Effector memory CD4-positive, alpha-beta T cell (primary cell): ENCODE measurements around the gene ARHGAP12.
"Not testable (repeated sequence)": the region's sequence is repeated elsewhere in the genome, so short reads cannot be mapped to it uniquely, and the experiment has no call there.

Source experiments
- DNase-seq, 3 donors: peaks; one replicate each; pipeline ENCODE4 v3.0.0-alpha.2; 2020
- H3K27ac ChIP-seq: 2 replicates; pipeline ENCODE4 v1.7.0; 2013; ENCODE audit warnings: mild to moderate bottlenecking, low read length, moderate library complexity; ENCODE audit not compliant: insufficient read depth, poor library complexity, severe bottlenecking
- H3K27me3 ChIP-seq: replicated peaks from 2 replicates; pipeline ENCODE4 v1.7.0; 2013; ENCODE audit warnings: mild to moderate bottlenecking, low read length; ENCODE audit not compliant: insufficient read depth, control insufficient read depth, poor library complexity, severe bottlenecking
- H3K36me3 ChIP-seq: 2 replicates; pipeline ENCODE4 v1.7.0; 2013; ENCODE audit warnings: mild to moderate bottlenecking, low read length, moderate library complexity; ENCODE audit not compliant: control insufficient read depth, insufficient read depth
- H3K4me1 ChIP-seq: 2 replicates; pipeline ENCODE4 v1.7.0; 2013; ENCODE audit warnings: low read length, mild to moderate bottlenecking; ENCODE audit not compliant: control insufficient read depth, insufficient read depth, poor library complexity, severe bottlenecking
- H3K4me3 ChIP-seq: 2 replicates; pipeline ENCODE4 v1.7.0; 2013; ENCODE audit warnings: low read length, low read depth, mild to moderate bottlenecking; ENCODE audit not compliant: insufficient read depth, poor library complexity, severe bottlenecking
- H3K9me3 ChIP-seq: 2 replicates; pipeline ENCODE4 v1.7.0; 2013; ENCODE audit warnings: mild to moderate bottlenecking, low read length, moderate library complexity; ENCODE audit not compliant: control insufficient read depth

ARHGAP12 gene

DNA sequence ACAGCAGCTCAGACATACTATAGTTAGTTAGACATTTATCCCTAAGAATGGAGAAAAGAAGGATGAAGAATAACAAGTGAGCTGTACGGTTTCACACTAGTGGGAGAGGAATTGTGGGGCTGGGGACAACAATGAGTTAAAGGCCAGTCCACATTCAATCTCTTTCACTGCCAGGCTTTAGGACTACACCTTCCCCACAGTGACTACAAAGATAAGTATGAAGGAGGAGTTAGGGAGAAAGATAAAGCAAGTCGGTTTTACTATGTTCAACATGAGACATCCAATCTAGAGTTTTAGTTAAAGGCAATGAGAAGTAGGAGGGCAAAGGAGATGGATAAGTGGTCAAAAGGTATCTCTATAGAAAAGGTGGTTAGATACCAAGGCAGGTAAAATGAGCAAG, 16.3 kb downstream of the ARHGAP12 start:
- H3K4me3 ChIP-seq, result no peak overlapping the region
- DNase-seq, result no peak
- no peaks in the 10 kb centered on the region for H3K27me3 ChIP-seq
- H3K4me1 ChIP-seq, result no peaks in the 10 kb centered on the region
- H3K27ac ChIP-seq, result no peak overlapping the region
- no peaks in the 10 kb centered on the region for H3K9me3 ChIP-seq
- peaks cover 3% of the 10 kb centered on the region for H3K36me3 ChIP-seq

DNA sequence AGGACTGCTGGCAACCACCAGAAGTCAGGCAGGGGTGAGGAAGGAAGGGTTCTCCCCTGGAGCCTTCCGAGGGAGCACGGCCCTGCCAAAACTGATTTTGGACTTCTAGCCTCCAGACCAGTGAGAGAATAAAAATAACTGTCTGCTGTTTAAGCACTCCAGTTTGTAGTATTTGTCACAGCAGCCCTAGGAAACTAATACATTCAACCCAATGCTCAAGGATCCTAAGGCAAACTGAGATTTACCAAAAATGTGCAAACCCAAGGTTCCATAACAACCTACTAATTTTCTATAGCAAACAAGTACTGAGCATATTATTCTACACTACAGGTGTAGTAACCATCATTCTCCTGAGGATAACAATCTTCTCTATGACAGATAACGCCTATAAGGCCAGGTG, 18.6 kb downstream of the ARHGAP12 start:
- Histone ChIP-seq H3K9me3 (no peaks in the 10 kb centered on the region), H3K27me3 (no peaks in the 10 kb centered on the region), H3K36me3 (peaks cover 9% of the 10 kb centered on the region), H3K27ac (no peak overlapping the region), H3K4me3 (no peak overlapping the region), H3K4me1 (no peaks in the 10 kb centered on the region)
- no peak for DNase-seq

DNA sequence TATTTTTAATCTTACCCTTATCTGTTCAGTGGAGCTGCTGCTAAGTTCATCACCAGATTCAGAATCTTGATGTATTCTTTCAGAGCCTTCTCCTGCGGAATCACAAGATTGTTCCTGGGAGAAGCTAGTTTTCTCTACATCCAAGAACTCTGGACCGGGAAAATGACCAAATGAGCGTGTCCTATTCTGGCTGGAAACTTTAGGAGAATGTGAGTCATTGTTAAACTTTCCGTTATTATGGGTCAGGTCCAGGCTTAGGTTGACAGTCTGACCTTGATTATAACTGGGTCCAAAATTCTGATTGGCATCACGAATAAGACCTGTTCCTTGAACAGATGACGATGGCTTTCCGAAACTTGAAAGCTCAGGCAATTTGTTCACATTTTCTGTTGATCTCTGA, 20.5 kb downstream of the ARHGAP12 start:
- no peak overlapping the region for H3K27ac ChIP-seq
- H3K27me3 ChIP-seq, result no peaks in the 10 kb centered on the region
- H3K36me3 ChIP-seq, result peaks cover 9% of the 10 kb centered on the region
- no peak overlapping the region for H3K4me3 ChIP-seq
- no peak for DNase-seq
- no peaks in the 10 kb centered on the region for H3K9me3 ChIP-seq
- H3K4me1 ChIP-seq, result no peaks in the 10 kb centered on the region

DNA sequence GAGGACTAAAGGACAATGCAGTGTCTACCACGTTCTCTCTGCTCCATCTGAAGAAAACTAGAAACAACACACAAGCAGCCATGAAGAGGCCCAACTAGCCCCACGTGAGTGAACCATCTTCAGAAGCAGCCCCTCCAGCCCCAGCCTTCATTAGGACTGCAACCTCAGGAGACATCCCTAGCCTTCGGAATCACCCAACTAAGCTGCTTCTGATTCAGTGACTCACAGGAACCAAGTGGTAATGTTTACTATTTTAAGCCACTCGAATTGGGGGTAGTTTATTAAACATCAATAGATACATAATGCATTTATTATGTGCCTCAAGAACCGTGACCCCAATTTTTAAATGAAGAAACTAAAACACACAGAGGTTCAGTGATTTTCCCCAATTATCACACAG, 22.6 kb downstream of the ARHGAP12 start:
- no peaks in the 10 kb centered on the region for H3K9me3 ChIP-seq
- H3K4me1 ChIP-seq, result no peaks in the 10 kb centered on the region
- peaks cover 9% of the 10 kb centered on the region for H3K36me3 ChIP-seq
- H3K27me3 ChIP-seq, result no peaks in the 10 kb centered on the region
- no peak for DNase-seq
- no peak overlapping the region for H3K4me3 ChIP-seq
- H3K27ac ChIP-seq, result no peak overlapping the region

DNA sequence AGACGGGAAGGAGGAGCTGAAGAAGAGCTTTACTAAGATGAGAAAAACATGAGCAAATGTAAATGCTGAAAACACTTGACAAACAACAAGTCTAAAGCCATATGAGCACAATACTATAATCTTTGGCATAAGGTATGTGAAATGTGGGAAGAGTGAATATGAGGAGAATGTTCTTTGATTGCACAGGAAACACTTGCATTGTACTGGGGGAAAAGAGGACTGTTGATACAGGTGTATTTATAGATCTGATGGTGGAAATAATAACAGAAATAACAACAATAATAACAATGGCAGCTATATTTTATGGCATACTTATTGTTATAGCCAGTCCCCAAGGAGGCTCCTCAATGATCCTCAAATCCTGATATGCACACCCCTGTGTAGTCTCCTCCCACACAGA, 23.0 kb downstream of the ARHGAP12 start:
- peaks cover 9% of the 10 kb centered on the region for H3K36me3 ChIP-seq
- no peak for DNase-seq
- H3K4me3 ChIP-seq, result no peak overlapping the region
- no peak overlapping the region for H3K27ac ChIP-seq
- H3K9me3 ChIP-seq, result no peaks in the 10 kb centered on the region
- H3K4me1 ChIP-seq, result no peaks in the 10 kb centered on the region
- H3K27me3 ChIP-seq, result no peaks in the 10 kb centered on the region

DNA sequence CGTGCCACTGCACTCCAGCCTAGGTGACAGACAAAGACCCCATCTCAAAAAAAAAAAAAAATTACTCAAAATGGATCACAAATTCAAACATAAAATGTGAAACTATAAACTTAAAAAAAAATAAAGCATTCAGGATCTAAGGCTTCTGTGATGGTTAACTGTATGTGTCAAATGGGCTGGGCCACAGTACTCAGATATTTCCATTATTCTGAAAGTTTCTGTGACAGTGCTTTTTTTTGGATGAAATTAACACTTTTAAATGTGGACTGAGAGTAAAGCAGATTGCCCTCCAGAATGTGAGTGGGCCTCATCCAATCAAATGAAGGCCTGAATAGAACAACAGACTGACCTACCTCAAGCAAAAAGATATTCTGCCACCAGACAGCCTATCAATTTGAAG, 26.0 kb downstream of the ARHGAP12 start:
- H3K9me3 ChIP-seq, result no peaks in the 10 kb centered on the region
- no peak for DNase-seq
- no peak overlapping the region for H3K27ac ChIP-seq
- H3K4me3 ChIP-seq, result no peak overlapping the region
- H3K36me3 ChIP-seq, result peaks cover 6% of the 10 kb centered on the region
- no peaks in the 10 kb centered on the region for H3K4me1 ChIP-seq
- no peaks in the 10 kb centered on the region for H3K27me3 ChIP-seq

DNA sequence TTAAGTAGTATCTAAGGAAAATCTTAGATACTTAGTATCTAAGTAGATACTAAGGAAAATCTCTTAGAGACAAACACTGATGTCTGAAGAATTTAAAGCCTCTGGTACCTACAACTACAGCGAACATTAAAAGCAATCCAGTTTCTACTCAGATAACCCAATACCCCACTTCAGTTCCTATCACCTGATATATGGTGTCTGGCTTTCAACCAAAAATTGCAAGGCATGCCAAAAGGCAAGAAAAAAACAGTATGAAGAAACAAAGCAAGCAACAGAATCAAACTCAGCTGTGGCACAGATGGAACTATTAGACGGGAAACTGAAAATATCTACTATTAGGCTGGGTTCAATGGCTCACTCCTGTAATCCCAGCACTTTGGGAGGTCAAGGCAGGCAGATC, 31.1 kb downstream of the ARHGAP12 start:
- Histone ChIP-seq H3K36me3 (no peaks in the 10 kb centered on the region), H3K9me3 (no peaks in the 10 kb centered on the region), H3K27me3 (no peaks in the 10 kb centered on the region), H3K27ac (no peak overlapping the region), H3K4me3 (no peak overlapping the region), H3K4me1 (no peaks in the 10 kb centered on the region)
- DNase-seq, result no peak

DNA sequence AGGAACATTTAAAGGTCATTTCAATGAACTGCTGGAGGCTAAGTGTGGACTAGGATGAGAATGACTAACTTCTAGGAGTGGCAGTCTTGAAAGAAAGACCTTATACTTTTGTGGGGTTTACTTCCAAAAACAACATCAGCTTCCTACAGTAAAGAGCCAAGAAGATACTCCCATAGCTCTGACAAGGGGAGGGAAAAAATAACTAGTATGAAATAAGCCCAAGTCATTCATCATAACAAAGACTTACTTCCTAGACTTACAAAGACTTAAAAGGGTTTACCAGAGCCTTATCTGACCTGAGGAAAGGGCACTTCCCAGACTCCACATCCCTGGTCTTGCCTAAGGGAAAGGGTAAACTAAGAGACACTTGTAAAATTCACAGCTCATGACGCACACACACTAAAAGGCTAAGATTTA, 31.7 kb downstream of the ARHGAP12 start:
- DNase-seq, result no peak
- H3K36me3 ChIP-seq, result no peaks in the 10 kb centered on the region
- H3K27ac ChIP-seq, result no peak overlapping the region
- H3K9me3 ChIP-seq, result no peaks in the 10 kb centered on the region
- no peaks in the 10 kb centered on the region for H3K4me1 ChIP-seq
- no peak overlapping the region for H3K4me3 ChIP-seq
- no peaks in the 10 kb centered on the region for H3K27me3 ChIP-seq

DNA sequence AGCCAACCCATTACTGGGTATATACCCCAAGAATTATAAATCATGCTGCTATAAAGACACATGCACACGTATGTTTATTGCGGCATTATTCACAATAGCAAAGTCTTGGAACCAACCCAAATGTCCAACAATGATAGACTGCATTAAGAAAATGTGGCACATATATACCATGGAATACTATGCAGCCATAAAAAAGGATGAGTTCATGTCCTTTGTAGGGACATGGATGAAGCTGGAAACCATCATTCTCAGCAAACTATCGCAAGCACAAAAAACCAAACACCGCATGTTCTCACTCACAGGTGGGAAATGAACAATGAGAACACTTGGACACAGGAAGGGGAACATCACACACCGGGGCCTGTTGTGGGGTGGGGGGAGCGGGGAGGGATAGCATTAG, 32.9 kb downstream of the ARHGAP12 start:
- H3K27ac ChIP-seq, H3K27me3 ChIP-seq, H3K4me1 ChIP-seq, H3K9me3 ChIP-seq, H3K36me3 ChIP-seq, H3K4me3 ChIP-seq, DNase-seq: not testable (repeated sequence)

DNA sequence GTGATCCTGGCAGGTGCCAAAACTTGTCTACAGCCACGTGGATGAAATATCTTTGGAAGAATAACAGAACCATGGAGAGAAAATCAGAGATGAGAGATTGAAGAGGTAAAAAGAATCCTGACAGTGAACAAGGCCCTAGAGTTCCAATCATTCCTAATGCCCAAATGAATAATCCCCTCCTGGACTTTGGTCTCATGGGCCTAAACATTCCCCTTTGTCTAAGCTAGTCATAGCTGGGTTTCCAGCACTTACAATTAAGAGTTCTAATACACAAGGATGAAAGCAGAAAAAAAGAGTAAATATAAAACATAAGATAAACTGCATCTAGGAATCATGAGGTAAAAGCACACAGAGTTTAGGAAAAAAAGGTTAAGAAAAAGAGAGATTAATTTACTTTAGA, 40.2 kb downstream of the ARHGAP12 start:
- no peaks in the 10 kb centered on the region for H3K9me3 ChIP-seq
- no peak overlapping the region for H3K27ac ChIP-seq
- H3K4me1 ChIP-seq, result no peaks in the 10 kb centered on the region
- DNase-seq, result no peak
- H3K27me3 ChIP-seq, result no peaks in the 10 kb centered on the region
- no peak overlapping the region for H3K4me3 ChIP-seq
- H3K36me3 ChIP-seq, result no peaks in the 10 kb centered on the region

DNA sequence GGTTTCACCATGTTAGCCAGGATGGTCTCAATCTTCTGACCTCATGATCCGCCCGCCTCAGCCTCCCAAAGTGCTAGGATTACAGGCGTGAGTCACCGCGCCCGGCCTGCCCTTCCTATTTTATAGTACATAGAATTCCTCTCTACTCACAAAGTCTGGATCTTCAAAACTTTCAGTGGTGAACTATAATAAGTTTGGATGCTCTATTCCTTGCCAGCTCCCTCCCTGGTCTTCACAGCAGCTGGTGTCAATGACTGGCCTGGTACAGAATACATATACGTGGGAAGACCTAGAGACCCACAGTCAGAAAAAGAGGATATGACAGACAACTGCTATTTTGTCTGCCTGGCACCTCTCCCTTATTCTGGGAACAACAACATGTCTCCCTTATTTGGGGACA, 40.8 kb downstream of the ARHGAP12 start:
- DNase-seq, result no peak

More for the DNA sequence above, 40.8 kb downstream of the ARHGAP12 start:
- H3K4me3 ChIP-seq, result no peak overlapping the region
- no peaks in the 10 kb centered on the region for H3K9me3 ChIP-seq
- no peaks in the 10 kb centered on the region for H3K27me3 ChIP-seq
- no peaks in the 10 kb centered on the region for H3K4me1 ChIP-seq
- H3K36me3 ChIP-seq, result no peaks in the 10 kb centered on the region
- no peak overlapping the region for H3K27ac ChIP-seq
